Measurements from ENCODE around the gene HBA2. TPM values are rescaled to one million over a fixed set of nuclear protein-coding genes. Genes with fewer than 3 reads are reported as not detected.
"Not testable (repeated sequence)": the region's sequence is repeated elsewhere in the genome, so short reads cannot be mapped to it uniquely, and the experiment has no call there.

HBA2 gene
- total RNA-seq, 2 donors from 2014 or later, result not detected

- not testable (repeated sequence) for H3K4me3 Mint-ChIP-seq; H3K27ac Mint-ChIP-seq; ATAC-seq; H3K9me3 Mint-ChIP-seq; H3K4me1 Mint-ChIP-seq (ENCODE audit: low read depth in 2 of 2); H3K36me3 Mint-ChIP-seq; DNase-seq (ENCODE audit: low spot score)
- H3K27me3 Mint-ChIP-seq, result peaks cover 10 to 18% of the 10 kb centered on the region in 2 donors
Measured at GRCh38 chr16:163696-164095, 9.0 kb upstream of the HBA2 start.

- not testable (repeated sequence) for H3K4me1 Mint-ChIP-seq (ENCODE audit: low read depth in 2 of 2); H3K4me3 Mint-ChIP-seq; H3K9me3 Mint-ChIP-seq; H3K27ac Mint-ChIP-seq; H3K36me3 Mint-ChIP-seq; DNase-seq (ENCODE audit: low spot score)
- ATAC-seq, result peak; percentile 55 to 68
- peaks cover 10 to 16% of the 10 kb centered on the region in 2 donors for H3K27me3 Mint-ChIP-seq
Measured at GRCh38 chr16:164134-164823, 8.4 kb upstream of the HBA2 start.

DNA sequence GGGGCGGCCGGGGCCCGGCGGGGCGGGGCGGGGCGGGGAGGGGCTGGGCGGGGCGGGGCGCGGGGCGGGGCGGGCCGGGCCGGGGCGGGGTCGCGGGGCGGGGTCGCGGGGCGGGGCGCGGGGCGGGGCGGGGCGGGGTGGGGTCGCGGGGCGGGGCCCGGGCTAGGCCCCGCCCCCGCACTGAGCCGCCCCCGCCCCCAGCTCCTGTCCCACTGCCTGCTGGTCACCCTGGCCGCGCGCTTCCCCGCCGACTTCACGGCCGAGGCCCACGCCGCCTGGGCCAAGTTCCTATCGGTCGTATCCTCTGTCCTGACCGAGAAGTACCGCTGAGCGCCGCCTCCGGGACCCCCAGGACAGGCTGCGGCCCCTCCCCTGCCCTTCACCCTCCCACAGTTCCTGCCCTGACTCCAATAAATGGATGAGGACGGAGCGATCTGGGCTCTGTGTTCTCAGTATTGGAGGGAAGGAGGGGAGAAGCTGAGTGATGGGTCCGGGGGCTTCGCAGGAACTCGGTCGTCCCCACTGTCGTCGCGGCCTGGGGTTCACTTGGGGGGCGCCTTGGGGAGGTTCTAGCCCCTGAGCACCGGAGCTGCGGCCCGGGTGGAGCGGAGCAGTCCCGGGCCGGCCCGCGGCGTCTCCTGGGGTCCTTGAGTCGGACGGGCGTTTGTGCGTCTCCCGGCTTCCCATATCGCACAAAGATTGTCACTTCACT is 7.7 kb upstream of the HBA2 start:
- Mint-ChIP-seq H3K9me3 (no peaks in the 10 kb centered on the region), H3K27ac (no peak overlapping the region), H3K4me1 (ENCODE audit: low read depth in 2 of 2) (peaks cover 0 to 2% of the 10 kb centered on the region in 2 donors), H3K36me3 (no peaks in the 10 kb centered on the region), H3K27me3 (peaks cover 7 to 12% of the 10 kb centered on the region in 2 donors), H3K4me3 (peak overlapping the region; percentile 44)
- DNase-seq (ENCODE audit: low spot score) (no peak), ATAC-seq (peak; percentile 55 to 70)

- DNase-seq (ENCODE audit: low spot score) (no peak), ATAC-seq (no peak)
- H3K27ac Mint-ChIP-seq, result no peak within 1 kb of the TSS
- H3K4me3 Mint-ChIP-seq, result peak within 1 kb of the TSS; percentile 44
- peaks cover 14 to 17% of the 10 kb centered on the region in 2 donors for H3K27me3 Mint-ChIP-seq
- H3K4me1 Mint-ChIP-seq (ENCODE audit: low read depth in 2 of 2), result peaks cover 0 to 2% of the 10 kb centered on the region in 2 donors
- no peaks in the 10 kb centered on the region for H3K36me3 Mint-ChIP-seq
- no peaks in the 10 kb centered on the region for H3K9me3 Mint-ChIP-seq
Measured at GRCh38 chr16:165539-166374, 6.9 kb upstream of the HBA2 start, which contains the start of gene HBM. HBM (plus strand) TSS chr16:165978; CDS start chr16:165998, 20 bp downstream.

DNA sequence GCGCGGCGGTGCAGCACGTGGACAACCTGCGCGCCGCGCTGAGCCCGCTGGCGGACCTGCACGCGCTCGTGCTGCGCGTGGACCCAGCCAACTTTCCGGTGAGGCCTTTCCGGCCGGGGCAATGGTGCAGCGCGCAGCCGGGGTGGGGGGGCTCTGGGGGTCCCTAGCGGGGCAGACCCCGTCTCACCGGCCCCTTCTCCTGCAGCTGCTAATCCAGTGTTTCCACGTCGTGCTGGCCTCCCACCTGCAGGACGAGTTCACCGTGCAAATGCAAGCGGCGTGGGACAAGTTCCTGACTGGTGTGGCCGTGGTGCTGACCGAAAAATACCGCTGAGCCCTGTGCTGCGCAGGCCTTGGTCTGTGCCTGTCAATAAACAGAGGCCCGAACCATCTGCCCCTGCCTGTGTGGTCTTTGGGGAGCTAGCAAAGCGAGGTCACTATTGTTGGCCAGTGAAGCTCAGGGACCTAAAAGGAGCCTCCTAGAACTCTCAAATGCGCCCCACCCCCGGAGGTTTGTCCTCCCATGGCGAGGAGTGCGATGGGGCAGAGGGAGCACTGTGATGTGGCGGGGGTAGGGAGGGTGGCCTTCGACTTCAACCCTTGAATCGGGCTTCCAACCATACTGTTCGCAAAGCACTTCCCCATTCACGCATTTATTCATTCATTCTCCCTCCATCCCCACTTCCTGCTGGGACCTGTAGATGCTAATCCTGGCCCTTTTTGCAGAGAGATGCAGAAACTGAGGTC is 6.1 kb upstream of the HBA2 start:
- Mint-ChIP-seq H3K4me1 (ENCODE audit: low read depth in 2 of 2) (peaks cover 0 to 2% of the 10 kb centered on the region in 2 donors), H3K27me3 (peaks cover 14 to 17% of the 10 kb centered on the region in 2 donors), H3K4me3 (peak overlapping the region; percentile 20), H3K9me3 (no peaks in the 10 kb centered on the region), H3K27ac (no peak overlapping the region), H3K36me3 (no peaks in the 10 kb centered on the region)
- DNase-seq (ENCODE audit: low spot score), result no peak
- ATAC-seq, result no peak

GRCh38 chr16:167122-167690 is 5.5 kb upstream of the HBA2 start:
- H3K27me3 Mint-ChIP-seq, result peaks cover 17 to 18% of the 10 kb centered on the region in 2 donors
- H3K4me3 Mint-ChIP-seq, result peak overlapping the region; percentile 20
- DNase-seq (ENCODE audit: low spot score) (no peak), ATAC-seq (no peak)
- no peaks in the 10 kb centered on the region for H3K36me3 Mint-ChIP-seq
- peaks cover 0 to 2% of the 10 kb centered on the region in 2 donors for H3K4me1 Mint-ChIP-seq (ENCODE audit: low read depth in 2 of 2)
- H3K27ac Mint-ChIP-seq, result no peak overlapping the region
- H3K9me3 Mint-ChIP-seq, result no peaks in the 10 kb centered on the region

DNA sequence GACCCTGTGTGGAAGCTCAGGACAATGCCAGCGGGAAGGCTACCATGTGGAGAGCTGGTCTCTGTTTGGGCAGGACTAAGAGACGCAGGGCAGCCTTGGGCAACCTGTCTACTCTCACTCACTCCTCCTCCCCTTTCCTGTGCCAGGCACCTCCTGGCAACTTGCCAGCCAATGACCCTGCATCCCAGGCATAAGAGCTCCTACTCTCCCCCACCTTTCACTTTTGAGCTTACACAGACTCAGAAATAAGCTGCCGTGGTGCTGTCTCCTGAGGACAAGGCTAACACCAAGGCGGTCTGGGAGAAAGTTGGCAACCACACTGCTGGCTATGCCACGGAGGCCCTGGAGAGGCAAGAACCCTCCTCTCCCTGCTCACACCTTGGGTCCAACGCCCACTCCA is 4.3 kb upstream of the HBA2 start:
- no peak overlapping the region for H3K27ac Mint-ChIP-seq
- H3K36me3 Mint-ChIP-seq, result no peaks in the 10 kb centered on the region
- DNase-seq (ENCODE audit: low spot score), result no peak
- H3K9me3 Mint-ChIP-seq, result no peaks in the 10 kb centered on the region
- H3K4me3 Mint-ChIP-seq, result no peak overlapping the region
- no peak for ATAC-seq
- H3K27me3 Mint-ChIP-seq, result peaks cover 17 to 18% of the 10 kb centered on the region in 2 donors
- peaks cover 0 to 3% of the 10 kb centered on the region in 2 donors for H3K4me1 Mint-ChIP-seq (ENCODE audit: low read depth in 2 of 2)

GRCh38 chr16:169014-169413 is 3.7 kb upstream of the HBA2 start:
- ATAC-seq (no peak), DNase-seq (ENCODE audit: low spot score) (no peak)
- Mint-ChIP-seq H3K27ac (no peak overlapping the region), H3K9me3 (no peaks in the 10 kb centered on the region), H3K36me3 (no peaks in the 10 kb centered on the region), H3K4me1 (ENCODE audit: low read depth in 2 of 2) (peaks cover 0 to 6% of the 10 kb centered on the region in 2 donors), H3K27me3 (peaks cover 17 to 21% of the 10 kb centered on the region in 2 donors), H3K4me3 (no peak overlapping the region)

GRCh38 chr16:170088-170507 is 2.6 kb upstream of the HBA2 start:
- H3K9me3 Mint-ChIP-seq; H3K4me3 Mint-ChIP-seq; H3K27ac Mint-ChIP-seq; ATAC-seq; H3K36me3 Mint-ChIP-seq; DNase-seq (ENCODE audit: low spot score); H3K4me1 Mint-ChIP-seq (ENCODE audit: low read depth in 2 of 2): not testable (repeated sequence)
- peaks cover 24 to 28% of the 10 kb centered on the region in 2 donors for H3K27me3 Mint-ChIP-seq

DNA sequence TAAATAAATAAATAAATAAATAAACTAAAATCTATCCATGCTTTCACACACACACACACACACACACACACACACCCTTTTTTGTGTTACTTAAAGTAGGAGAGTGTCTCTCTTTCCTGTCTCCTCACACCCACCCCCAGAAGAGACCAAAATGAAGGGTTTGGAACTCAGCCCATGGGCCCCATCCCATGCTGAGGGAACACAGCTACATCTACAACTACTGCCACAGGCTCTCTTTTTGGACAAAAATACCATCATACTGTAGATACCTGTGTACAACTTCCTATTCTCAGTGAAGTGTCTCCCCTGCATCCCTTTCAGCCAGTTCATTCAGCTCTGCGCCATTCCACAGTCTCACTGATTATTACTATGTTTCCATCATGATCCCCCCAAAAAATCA is 1.9 kb upstream of the HBA2 start:
- Mint-ChIP-seq H3K9me3 (no peaks in the 10 kb centered on the region), H3K4me3 (no peak overlapping the region), H3K36me3 (no peaks in the 10 kb centered on the region), H3K27me3 (peaks cover 30 to 33% of the 10 kb centered on the region in 2 donors), H3K27ac (no peak overlapping the region), H3K4me1 (ENCODE audit: low read depth in 2 of 2) (peaks cover 0 to 8% of the 10 kb centered on the region in 2 donors)
- ATAC-seq (no peak), DNase-seq (ENCODE audit: low spot score) (no peak)

GRCh38 chr16:173211-173854 is 657 bp downstream of the HBA2 start:
- H3K27ac Mint-ChIP-seq; DNase-seq (ENCODE audit: low spot score); H3K9me3 Mint-ChIP-seq; ATAC-seq; H3K36me3 Mint-ChIP-seq; H3K4me1 Mint-ChIP-seq (ENCODE audit: low read depth in 2 of 2): not testable (repeated sequence)
- Mint-ChIP-seq H3K27me3 (peaks cover 37 to 38% of the 10 kb centered on the region in 2 donors), H3K4me3 (peak overlapping the region; percentile 8)

- H3K4me3 Mint-ChIP-seq; ATAC-seq; H3K9me3 Mint-ChIP-seq; DNase-seq (ENCODE audit: low spot score); H3K27ac Mint-ChIP-seq; H3K4me1 Mint-ChIP-seq (ENCODE audit: low read depth in 2 of 2); H3K36me3 Mint-ChIP-seq: not testable (repeated sequence)
- peaks cover 34 to 36% of the 10 kb centered on the region in 2 donors for H3K27me3 Mint-ChIP-seq
Measured at GRCh38 chr16:173928-174769, 1.5 kb downstream of the HBA2 start.
